OCI-LY1 (cell line): ENCODE measurements around the gene IFNK.
A peak's percentile ranks its signal among the peaks of the same experiment; 100 is the strongest.

Experiments
- H2AFZ ChIP-seq: fragments of 200-600 bp; sonication (generic), shearing (Covaris generic); 2 replicates; pipeline ENCODE4 v1.6.0; 2014; ENCODE audit warnings: antibody characterized with exemption, mild to moderate bottlenecking, low read length
- H3F3A ChIP-seq: fragments of 200-600 bp; sonication (generic), shearing (Covaris generic); 2 replicates; pipeline ENCODE4 v1.6.0; 2014; ENCODE audit warnings: mild to moderate bottlenecking, antibody characterized with exemption, low read length, moderate library complexity; ENCODE audit not compliant: insufficient read depth
- H3K27ac ChIP-seq: fragments of 200-600 bp; sonication (generic); 2 replicates; pipeline ENCODE4 v1.5.1; 2014; ENCODE audit warnings: low read length, mixed run types, mild to moderate bottlenecking, low read depth; ENCODE audit not compliant: poor library complexity, severe bottlenecking
- H3K27me3 ChIP-seq: fragments of 200-600 bp; sonication (generic); 2 replicates; pipeline ENCODE4 v1.6.0; 2014; ENCODE audit warnings: antibody characterized with exemption, mild to moderate bottlenecking, low read length, moderate library complexity; ENCODE audit not compliant: insufficient read depth
- H3K36me3 ChIP-seq: fragments of 200-600 bp; sonication (generic); 2 replicates; pipeline ENCODE4 v1.6.1; 2014; ENCODE audit warnings: mild to moderate bottlenecking, antibody characterized with exemption, low read length, moderate library complexity, mixed read lengths; ENCODE audit not compliant: insufficient read depth
- H3K4me1 ChIP-seq: fragments of 200-600 bp; sonication (generic); 2 replicates; pipeline ENCODE4 v1.5.1; 2014; ENCODE audit warnings: mild to moderate bottlenecking, low read length, moderate library complexity; ENCODE audit not compliant: insufficient read depth, severe bottlenecking
- H3K4me2 ChIP-seq: fragments of 200-600 bp; sonication (generic), shearing (Covaris generic); 2 replicates; pipeline ENCODE4 v1.6.1; 2014; ENCODE audit warnings: low read length
- H3K4me3 ChIP-seq: fragments of 200-600 bp; sonication (generic); 2 replicates; pipeline ENCODE4 v1.5.1; 2014; ENCODE audit warnings: low read length, low read depth, mild to moderate bottlenecking, mixed read lengths; ENCODE audit not compliant: poor library complexity, severe bottlenecking
- H3K79me2 ChIP-seq: fragments of 200-600 bp; shearing (Covaris generic); 2 replicates; pipeline ENCODE4 v1.6.1; 2016; ENCODE audit warnings: mixed run types, low read length, mixed read lengths; ENCODE audit not compliant: insufficient read depth
- H3K9ac ChIP-seq: fragments of 200-600 bp; sonication (generic), shearing (Covaris generic); 2 replicates; pipeline ENCODE4 v1.6.1; 2014; ENCODE audit warnings: mild to moderate bottlenecking, low read length, mixed read lengths
- H3K9me2 ChIP-seq: fragments of 200-600 bp; sonication (generic), shearing (Covaris generic); 2 replicates; pipeline ENCODE4 v1.6.1; 2014; ENCODE audit warnings: low read depth, mild to moderate bottlenecking, low read length, mixed read lengths
- H3K9me3 ChIP-seq: fragments of 200-600 bp; shearing (Covaris generic); 2 replicates; pipeline ENCODE4 v1.6.1; 2014; ENCODE audit warnings: low read length, mixed read lengths
- H4K20me1 ChIP-seq: fragments of 200-600 bp; sonication (generic), shearing (Covaris generic); 2 replicates; pipeline ENCODE4 v1.6.0; 2016; ENCODE audit warnings: mild to moderate bottlenecking, low read length; ENCODE audit not compliant: insufficient read depth
- EZH2 ChIP-seq: fragments of 200-600 bp; sonication (generic), shearing (Covaris generic); IDR thresholded peaks from 2 replicates; pipeline ENCODE4 v1.8.0; 2017; ENCODE audit warnings: borderline replicate concordance, mixed run types, mild to moderate bottlenecking, antibody characterized with exemption, low read length, moderate library complexity, mixed read lengths
- TF ChIP-seq, protein P1 (sequence below): fragments of 200-600 bp; sonication (generic), shearing (Covaris generic); IDR thresholded peaks from 2 replicates; pipeline ENCODE4 v1.5.1; 2017; ENCODE audit warnings: mild to moderate bottlenecking, antibody characterized with exemption, low read length, moderate library complexity, mixed read lengths

Gene IFNK

DNA sequence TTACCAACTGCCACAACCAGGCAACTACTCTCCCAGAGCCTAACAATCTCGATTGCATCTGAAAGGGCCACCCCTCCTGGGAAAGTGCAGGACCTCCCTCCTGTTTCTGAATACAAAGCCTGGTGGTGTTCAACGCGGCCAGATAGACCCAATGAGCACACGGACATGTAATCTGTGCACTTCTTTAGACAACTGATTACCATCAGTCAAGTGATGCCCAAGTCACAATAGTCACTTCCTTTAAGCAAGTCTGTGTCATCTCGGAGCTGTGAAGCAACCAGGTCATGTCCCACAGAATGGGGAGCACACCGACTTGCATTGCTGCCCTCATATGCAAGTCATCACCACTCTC lies 48.5 kb downstream of the IFNK start:
- H3K36me3 ChIP-seq: no peaks in the 10 kb centered on the region
- peaks cover 16% of the 10 kb centered on the region for H3K4me1 ChIP-seq
- no peaks in the 10 kb centered on the region for H3K9me2 ChIP-seq
- no peak for TF ChIP-seq EZH2
- TF ChIP-seq, protein P1, sequence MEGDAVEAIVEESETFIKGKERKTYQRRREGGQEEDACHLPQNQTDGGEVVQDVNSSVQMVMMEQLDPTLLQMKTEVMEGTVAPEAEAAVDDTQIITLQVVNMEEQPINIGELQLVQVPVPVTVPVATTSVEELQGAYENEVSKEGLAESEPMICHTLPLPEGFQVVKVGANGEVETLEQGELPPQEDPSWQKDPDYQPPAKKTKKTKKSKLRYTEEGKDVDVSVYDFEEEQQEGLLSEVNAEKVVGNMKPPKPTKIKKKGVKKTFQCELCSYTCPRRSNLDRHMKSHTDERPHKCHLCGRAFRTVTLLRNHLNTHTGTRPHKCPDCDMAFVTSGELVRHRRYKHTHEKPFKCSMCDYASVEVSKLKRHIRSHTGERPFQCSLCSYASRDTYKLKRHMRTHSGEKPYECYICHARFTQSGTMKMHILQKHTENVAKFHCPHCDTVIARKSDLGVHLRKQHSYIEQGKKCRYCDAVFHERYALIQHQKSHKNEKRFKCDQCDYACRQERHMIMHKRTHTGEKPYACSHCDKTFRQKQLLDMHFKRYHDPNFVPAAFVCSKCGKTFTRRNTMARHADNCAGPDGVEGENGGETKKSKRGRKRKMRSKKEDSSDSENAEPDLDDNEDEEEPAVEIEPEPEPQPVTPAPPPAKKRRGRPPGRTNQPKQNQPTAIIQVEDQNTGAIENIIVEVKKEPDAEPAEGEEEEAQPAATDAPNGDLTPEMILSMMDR: no peak
- no peaks in the 10 kb centered on the region for H4K20me1 ChIP-seq
- H3K9me3 ChIP-seq: no peaks in the 10 kb centered on the region; the same call in 1 of the 2 replicates
- H3K27ac ChIP-seq: peak overlapping the region; percentile 92
- no peak overlapping the region for H2AFZ ChIP-seq
- H3K4me2 ChIP-seq: peak overlapping the region; percentile 67
- peak overlapping the region; percentile 79 for H3K9ac ChIP-seq
- H3K27me3 ChIP-seq: no peaks in the 10 kb centered on the region
- H3F3A ChIP-seq: no peaks in the 10 kb centered on the region
- peak overlapping the region; percentile 81 for H3K4me3 ChIP-seq
- no peaks in the 10 kb centered on the region; the same call in 1 of the 2 replicates for H3K79me2 ChIP-seq

DNA sequence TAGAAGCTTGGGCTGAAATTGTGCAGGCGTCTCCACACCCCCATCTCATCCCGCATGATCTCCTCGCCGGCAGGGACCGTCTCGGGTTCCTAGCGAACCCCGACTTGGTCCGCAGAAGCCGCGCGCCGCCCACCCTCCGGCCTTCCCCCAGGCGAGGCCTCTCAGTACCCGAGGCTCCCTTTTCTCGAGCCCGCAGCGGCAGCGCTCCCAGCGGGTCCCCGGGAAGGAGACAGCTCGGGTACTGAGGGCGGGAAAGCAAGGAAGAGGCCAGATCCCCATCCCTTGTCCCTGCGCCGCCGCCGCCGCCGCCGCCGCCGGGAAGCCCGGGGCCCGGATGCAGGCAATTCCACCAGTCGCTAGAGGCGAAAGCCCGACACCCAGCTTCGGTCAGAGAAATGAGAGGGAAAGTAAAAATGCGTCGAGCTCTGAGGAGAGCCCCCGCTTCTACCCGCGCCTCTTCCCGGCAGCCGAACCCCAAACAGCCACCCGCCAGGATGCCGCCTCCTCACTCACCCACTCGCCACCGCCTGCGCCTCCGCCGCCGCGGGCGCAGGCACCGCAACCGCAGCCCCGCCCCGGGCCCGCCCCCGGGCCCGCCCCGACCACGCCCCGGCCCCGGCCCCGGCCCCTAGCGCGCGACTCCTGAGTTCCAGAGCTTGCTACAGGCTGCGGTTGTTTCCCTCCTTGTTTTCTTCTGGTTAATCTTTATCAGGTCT lies 49.0 kb downstream of the IFNK start, which contains the start of gene C9orf72:
C9orf72 (minus strand) TSS at position 564 of the 716 bp plus-strand sequence. CDS start 6,361 bp downstream, outside the sequence.
- Histone ChIP-seq H3F3A (no peaks in the 10 kb centered on the region), H3K4me2 (peak within 1 kb of the TSS; percentile 67), H3K9ac (peak within 1 kb of the TSS; percentile 79), H4K20me1 (no peaks in the 10 kb centered on the region), H3K4me1 (peaks cover 16% of the 10 kb centered on the region), H2AFZ (peak within 1 kb of the TSS; percentile 1; the same call in 1 of the 2 replicates), H3K36me3 (no peaks in the 10 kb centered on the region), H3K9me2 (no peaks in the 10 kb centered on the region), H3K27me3 (no peaks in the 10 kb centered on the region), H3K9me3 (no peaks in the 10 kb centered on the region; the same call in 1 of the 2 replicates), H3K27ac (peak within 1 kb of the TSS; percentile 92), H3K4me3 (peak within 1 kb of the TSS; percentile 81), H3K79me2 (no peaks in the 10 kb centered on the region; the same call in 1 of the 2 replicates)
- TF ChIP-seq, protein P1: no peak
- TF ChIP-seq EZH2: no peak

DNA sequence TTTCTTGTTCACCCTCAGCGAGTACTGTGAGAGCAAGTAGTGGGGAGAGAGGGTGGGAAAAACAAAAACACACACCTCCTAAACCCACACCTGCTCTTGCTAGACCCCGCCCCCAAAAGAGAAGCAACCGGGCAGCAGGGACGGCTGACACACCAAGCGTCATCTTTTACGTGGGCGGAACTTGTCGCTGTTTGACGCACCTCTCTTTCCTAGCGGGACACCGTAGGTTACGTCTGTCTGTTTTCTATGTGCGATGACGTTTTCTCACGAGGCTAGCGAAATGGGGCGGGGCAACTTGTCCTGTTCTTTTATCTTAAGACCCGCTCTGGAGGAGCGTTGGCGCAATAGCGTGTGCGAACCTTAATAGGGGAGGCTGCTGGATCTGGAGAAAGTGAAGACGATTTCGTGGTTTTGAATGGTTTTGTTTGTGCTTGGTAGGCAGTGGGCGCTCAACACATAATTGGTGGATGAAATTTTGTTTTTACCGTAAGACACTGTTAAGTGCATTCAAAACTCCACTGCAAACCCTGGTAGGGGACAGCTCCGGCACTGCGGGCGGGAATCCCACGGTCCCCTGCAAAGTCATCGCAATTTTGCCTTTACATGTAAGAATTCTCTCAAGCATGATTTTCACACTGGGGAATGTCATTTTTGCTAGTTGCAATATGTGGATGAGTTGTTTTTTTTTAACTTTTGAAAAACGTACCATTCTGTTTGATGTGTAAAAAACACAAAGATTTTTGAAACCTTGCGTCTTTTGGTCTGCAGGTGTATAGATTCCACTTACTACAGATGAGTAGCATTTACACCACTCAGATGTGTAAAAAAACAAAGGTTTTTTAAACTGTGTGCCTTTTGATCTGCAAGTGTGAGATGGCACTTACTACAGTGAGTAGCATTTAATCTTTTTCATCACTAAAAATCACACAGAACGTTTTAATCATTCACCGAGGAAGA lies 49.8 kb downstream of the IFNK start:
- Histone ChIP-seq H3K9me3 (no peaks in the 10 kb centered on the region; the same call in 1 of the 2 replicates), H3K27ac (peak overlapping the region; percentile 92), H3K27me3 (no peaks in the 10 kb centered on the region), H3K4me2 (peak overlapping the region; percentile 67), H3K9ac (peak overlapping the region; percentile 69), H2AFZ (peak overlapping the region; percentile 1; the same call in 1 of the 2 replicates), H3K4me3 (peak overlapping the region; percentile 81), H3F3A (no peaks in the 10 kb centered on the region), H3K4me1 (peaks cover 16% of the 10 kb centered on the region), H3K9me2 (no peaks in the 10 kb centered on the region), H4K20me1 (no peaks in the 10 kb centered on the region), H3K79me2 (no peaks in the 10 kb centered on the region; the same call in 1 of the 2 replicates), H3K36me3 (no peaks in the 10 kb centered on the region)
- TF ChIP-seq EZH2: no peak
- TF ChIP-seq, protein P1: no peak
